ENCODE results near the gene SYTL3. TPM values are rescaled to one million over a fixed set of nuclear protein-coding genes. Genes with fewer than 3 reads are reported as not detected.
A peak's percentile ranks its signal among the peaks of the same experiment; 100 is the strongest.

Gene SYTL3
- total RNA-seq, 3 donors from 2014 or later (not counting 1 experiment from before 2014, with no cell fraction given), result 84.1 to 143 (median 89.0) TPM

- intact Hi-C loops (cut with micrococcal nuclease), result no loop called here
- H3K4me1 ChIP-seq (ENCODE audit: control insufficient read depth, insufficient read depth, low read length), result peaks cover 42% of the 10 kb centered on the region
- no peaks in the 10 kb centered on the region for H3K27me3 ChIP-seq (ENCODE audit: control insufficient read depth, insufficient read depth, low read length)
- Mint-ChIP-seq H3K36me3 (peaks cover 27% of the 10 kb centered on the region), H3K4me1 (peaks cover 61 to 66% of the 10 kb centered on the region in 2 donors), H3K27me3 (ENCODE audit: low read depth in 2 of 2) (no peaks in the 10 kb centered on the region), H3K4me3 (no peak overlapping the region), H3K9me3 (no peaks in the 10 kb centered on the region), H3K27ac (peak overlapping the region; percentile 80 to 91)
- 93% methylated on average over 7 of the region's 7 CpGs for WGBS (ENCODE audit: insufficient coverage)
- no peak for TF ChIP-seq CTCF (IDR thresholded peaks at IDR 0.05)
- no peaks in the 10 kb centered on the region for H3K9me3 ChIP-seq (ENCODE audit: control insufficient read depth, insufficient read depth, low read length)
- no peak overlapping the region for H3K4me3 ChIP-seq (ENCODE audit: low read length)
- H3K36me3 ChIP-seq (ENCODE audit: control insufficient read depth, insufficient read depth, low read length), result peaks cover 65% of the 10 kb centered on the region
- DNase-seq (no peak), ATAC-seq (peak in 1 of 3 donors; percentile 56)
- H3K27ac ChIP-seq (ENCODE audit: low read length), result peak overlapping the region; percentile 62
Observed at GRCh38 chr6:158635427-158636073, 14.3 kb upstream of the SYTL3 start.

GRCh38 chr6:158636778-158637177, 13.1 kb upstream of the SYTL3 start:
- Mint-ChIP-seq H3K4me3 (no peak overlapping the region), H3K27ac (peak overlapping the region; percentile 80 to 91), H3K9me3 (no peaks in the 10 kb centered on the region), H3K36me3 (peaks cover 27% of the 10 kb centered on the region), H3K4me1 (peaks cover 63 to 69% of the 10 kb centered on the region in 2 donors), H3K27me3 (ENCODE audit: low read depth in 2 of 2) (no peaks in the 10 kb centered on the region)
- WGBS (ENCODE audit: insufficient coverage), result 98% methylated on average over 5 of the region's 8 CpGs
- Histone ChIP-seq H3K9me3 (ENCODE audit: control insufficient read depth, insufficient read depth, low read length) (no peaks in the 10 kb centered on the region), H3K4me3 (ENCODE audit: low read length) (no peak overlapping the region), H3K4me1 (ENCODE audit: control insufficient read depth, insufficient read depth, low read length) (peaks cover 46% of the 10 kb centered on the region), H3K27ac (ENCODE audit: low read length) (no peak overlapping the region), H3K27me3 (ENCODE audit: control insufficient read depth, insufficient read depth, low read length) (no peaks in the 10 kb centered on the region), H3K36me3 (ENCODE audit: control insufficient read depth, insufficient read depth, low read length) (peaks cover 60% of the 10 kb centered on the region)
- intact Hi-C loops (cut with micrococcal nuclease), result no loop called here
- no peak for TF ChIP-seq CTCF (IDR thresholded peaks at IDR 0.05)
- no peak for ATAC-seq
- DNase-seq, result no peak

DNA sequence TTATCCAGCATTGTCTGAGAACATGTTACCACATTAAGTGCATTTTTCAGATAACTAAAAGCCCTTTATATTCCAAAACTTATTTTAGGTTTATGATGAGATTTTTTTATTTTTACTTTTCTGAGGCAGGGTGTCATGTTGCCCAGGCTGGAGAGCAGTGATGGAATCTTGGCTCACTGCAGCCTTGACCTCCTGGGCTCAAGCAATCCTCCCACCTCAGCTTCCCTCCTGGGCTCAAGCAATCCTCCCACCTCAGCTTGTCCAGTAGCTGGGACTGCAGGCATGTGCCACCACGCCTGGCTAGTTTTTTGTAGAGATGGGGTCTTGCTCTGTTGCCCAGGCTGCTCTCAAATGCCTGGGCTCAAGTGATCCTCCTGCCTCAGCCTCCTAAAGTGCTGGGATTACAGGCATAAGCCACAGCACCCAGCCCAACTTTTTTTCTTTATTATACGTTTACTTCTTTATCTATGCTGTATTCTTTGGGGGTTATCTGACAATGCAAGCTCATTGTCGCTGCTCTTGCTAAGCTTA, 11.5 kb upstream of the SYTL3 start:
- peaks cover 75% of the 10 kb centered on the region in 2 donors for H3K4me1 Mint-ChIP-seq
- WGBS (ENCODE audit: insufficient coverage), result 100% methylated on average over 2 of the region's 3 CpGs

More for the DNA sequence above, 11.5 kb upstream of the SYTL3 start:
- ATAC-seq (no peak), DNase-seq (no peak)
- intact Hi-C loops (cut with micrococcal nuclease), result no loop called here
- Histone ChIP-seq H3K36me3 (ENCODE audit: control insufficient read depth, insufficient read depth, low read length) (peaks cover 62% of the 10 kb centered on the region), H3K4me1 (ENCODE audit: control insufficient read depth, insufficient read depth, low read length) (peaks cover 59% of the 10 kb centered on the region), H3K4me3 (ENCODE audit: low read length) (no peak overlapping the region), H3K27me3 (ENCODE audit: control insufficient read depth, insufficient read depth, low read length) (no peaks in the 10 kb centered on the region), H3K9me3 (ENCODE audit: control insufficient read depth, insufficient read depth, low read length) (no peaks in the 10 kb centered on the region), H3K27ac (ENCODE audit: low read length) (no peak overlapping the region)
- no peaks in the 10 kb centered on the region for H3K27me3 Mint-ChIP-seq (ENCODE audit: low read depth in 2 of 2)
- no peak overlapping the region for H3K4me3 Mint-ChIP-seq
- H3K36me3 Mint-ChIP-seq, result peaks cover 27% of the 10 kb centered on the region
- no peaks in the 10 kb centered on the region for H3K9me3 Mint-ChIP-seq
- no peak for TF ChIP-seq CTCF (IDR thresholded peaks at IDR 0.05)
- peak overlapping the region; percentile 79 to 87 for H3K27ac Mint-ChIP-seq
